Measurements from ENCODE around the gene TSR1. TPM values are rescaled to one million over a fixed set of nuclear protein-coding genes. Genes with fewer than 3 reads are reported as not detected.

Gene TSR1
- 10 to 100 TPM; 48.8 to 77.1 TPM for total RNA-seq

DNA sequence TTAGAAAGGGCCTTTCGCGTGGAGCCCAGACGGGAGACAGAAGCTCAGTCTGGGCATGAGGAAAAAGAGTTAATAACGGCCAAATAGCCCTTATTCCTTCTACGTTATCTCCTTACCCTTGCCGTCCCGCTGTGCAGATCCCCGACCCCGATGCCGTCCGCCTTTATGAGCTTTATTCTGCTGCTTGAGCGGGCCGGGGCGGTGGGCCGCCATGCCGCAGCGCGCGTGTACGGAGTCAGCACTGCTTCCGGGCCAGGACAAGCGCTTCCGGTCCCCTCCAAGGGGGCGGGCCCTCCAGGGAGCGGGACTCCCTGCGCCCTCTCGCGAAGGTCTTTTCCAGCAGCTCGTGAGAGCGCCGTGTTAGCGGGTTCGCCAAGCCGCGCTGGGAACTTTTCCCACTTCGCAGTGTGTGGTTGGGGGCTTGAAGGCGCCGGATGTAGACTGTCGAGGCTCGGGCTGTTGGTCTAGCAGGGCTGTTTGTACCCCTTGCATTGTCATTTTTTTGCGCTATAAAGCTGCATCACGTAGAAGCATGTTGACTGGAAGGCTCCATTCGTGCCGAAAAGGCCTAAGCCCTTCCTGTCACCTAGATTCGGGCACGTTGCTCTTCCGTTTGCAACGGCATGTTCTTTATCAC, at the start of gene TSR1:
Gene TSR1, minus strand, starts transcription at position 243 of the 637 bp plus-strand sequence. Its CDS starts 30 bp downstream, at position 213.
- Mint-ChIP-seq H3K9me3 (no peaks in the 10 kb centered on the region), H3K4me3 (no peak within 1 kb of the TSS), H3K27me3 (no peaks in the 10 kb centered on the region), H3K27ac (peak within 1 kb of the TSS; percentile 98), H3K4me1 (peaks cover 4% of the 10 kb centered on the region), H3K36me3 (ENCODE audit: low read depth) (no peaks in the 10 kb centered on the region)
- ATAC-seq (replicated peaks): peak; percentile 95

DNA sequence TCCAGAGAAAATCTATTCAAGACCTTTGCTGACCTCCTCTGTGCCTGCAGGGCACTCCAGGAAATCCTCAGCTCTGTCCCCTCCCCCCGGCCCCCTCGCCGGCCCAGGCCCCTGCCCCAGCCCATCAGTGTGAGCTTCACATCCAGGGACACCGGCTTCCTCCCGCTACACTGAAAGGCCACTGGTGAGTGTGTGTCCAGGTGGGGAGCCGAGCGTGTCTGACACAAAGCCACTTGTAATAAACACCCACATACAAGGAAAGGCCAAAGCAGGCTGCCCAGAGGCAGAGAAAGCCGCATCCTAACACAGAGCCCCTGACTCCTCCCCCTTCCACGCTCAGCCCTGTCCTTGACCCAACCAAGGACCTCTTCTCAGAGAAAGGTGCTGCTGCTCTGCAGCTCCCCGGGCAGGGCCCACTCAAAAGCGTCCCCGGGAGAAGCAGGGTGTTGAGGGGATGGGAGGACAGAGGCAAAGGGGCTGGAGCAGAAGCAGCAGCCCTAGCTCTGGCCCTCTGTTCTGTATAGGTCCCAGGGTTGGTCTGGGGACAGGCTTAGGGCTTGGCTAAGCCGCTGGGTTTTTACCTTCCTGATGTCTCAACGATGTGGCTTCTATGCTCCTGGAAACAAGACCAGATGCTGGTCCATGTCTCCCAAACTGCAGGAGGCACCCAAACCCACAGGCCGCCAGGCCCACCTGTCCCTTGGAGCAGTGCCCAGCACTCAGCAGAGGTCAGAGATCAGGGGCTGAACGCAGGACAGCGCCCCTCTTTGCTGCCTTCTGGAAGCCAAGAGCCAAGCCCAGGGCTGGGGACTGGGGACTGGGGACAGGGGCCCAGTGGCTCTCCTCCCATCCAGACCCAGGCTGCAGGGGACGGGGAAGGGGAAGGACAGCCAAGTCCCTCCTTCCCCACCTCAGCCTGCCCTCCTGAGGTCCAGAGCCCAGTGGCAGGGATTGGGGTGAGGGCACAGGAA, 49.3 kb upstream of the TSR1 start:
- H3K27ac Mint-ChIP-seq: no peak overlapping the region
- H3K4me1 Mint-ChIP-seq: peaks cover 5% of the 10 kb centered on the region
- H3K36me3 Mint-ChIP-seq (ENCODE audit: low read depth): peaks cover 15% of the 10 kb centered on the region
- H3K9me3 Mint-ChIP-seq: no peaks in the 10 kb centered on the region
- no peak for ATAC-seq (replicated peaks)
- H3K27me3 Mint-ChIP-seq: no peaks in the 10 kb centered on the region
- no peak overlapping the region for H3K4me3 Mint-ChIP-seq

DNA sequence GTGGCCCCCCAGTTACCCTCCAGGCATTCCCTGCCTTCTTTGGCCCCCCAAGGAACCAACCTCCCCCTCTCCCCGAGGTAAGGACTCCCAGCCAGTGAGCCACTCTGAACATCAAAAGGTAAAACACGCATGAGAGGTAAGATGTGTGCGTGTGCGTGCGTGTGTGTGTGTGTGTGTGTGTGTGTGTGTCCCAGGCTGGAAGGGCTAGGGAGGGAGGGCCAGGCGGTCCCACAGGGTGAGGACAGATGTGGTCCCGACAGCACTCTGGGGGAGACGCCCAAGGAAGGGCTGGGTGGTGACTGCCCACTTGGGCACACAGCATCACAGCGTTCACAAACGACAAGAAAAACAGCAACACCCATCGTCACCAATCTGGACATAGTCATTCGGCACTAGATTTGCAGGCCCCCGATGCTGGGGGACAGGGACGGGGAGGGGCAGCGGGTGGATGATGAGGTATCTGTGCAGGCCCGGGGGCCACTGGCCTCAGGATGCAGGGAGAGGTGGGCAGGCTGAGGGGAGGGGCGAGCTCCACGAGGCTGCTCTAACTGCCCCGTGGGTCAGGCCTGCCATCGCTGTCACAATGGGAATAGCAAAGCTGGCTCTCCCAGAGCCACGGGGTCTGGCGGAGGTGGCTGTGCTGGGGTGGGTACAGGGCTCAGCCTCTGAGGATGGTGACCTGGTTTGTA, 48.3 kb upstream of the TSR1 start:
- Mint-ChIP-seq H3K36me3 (ENCODE audit: low read depth) (peaks cover 15% of the 10 kb centered on the region), H3K4me3 (no peak overlapping the region), H3K9me3 (no peaks in the 10 kb centered on the region), H3K4me1 (peaks cover 5% of the 10 kb centered on the region), H3K27ac (peak overlapping the region; percentile 46), H3K27me3 (no peaks in the 10 kb centered on the region)
- no peak for ATAC-seq (replicated peaks)

DNA sequence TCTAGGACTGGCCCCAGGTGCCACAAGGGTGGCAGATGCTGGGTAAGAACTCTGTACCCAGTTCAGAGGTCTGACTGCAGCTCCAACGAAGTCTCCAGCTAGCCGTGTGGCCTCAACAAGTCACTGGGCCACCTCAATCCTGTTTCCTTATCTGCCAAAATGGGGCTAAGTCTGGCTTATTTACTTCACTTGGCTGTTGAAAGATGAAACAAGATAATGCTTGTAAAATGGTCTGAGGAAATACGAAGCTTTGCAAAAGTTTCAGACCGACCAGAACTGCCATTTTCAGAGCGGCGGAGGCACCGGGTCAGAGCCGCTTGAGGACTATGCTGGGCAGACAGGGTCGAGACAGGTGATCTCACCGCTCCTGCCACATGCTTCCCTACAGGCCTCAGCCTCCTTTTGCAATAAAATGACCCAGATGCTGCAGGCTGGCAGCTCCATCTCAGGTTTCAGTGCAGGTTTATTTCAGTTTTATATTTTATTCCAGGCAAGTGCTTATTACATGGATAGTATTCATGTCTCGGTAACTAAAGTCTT, 47.4 kb upstream of the TSR1 start:
- Mint-ChIP-seq H3K4me1 (peaks cover 3% of the 10 kb centered on the region), H3K4me3 (no peak overlapping the region), H3K9me3 (no peaks in the 10 kb centered on the region), H3K27me3 (no peaks in the 10 kb centered on the region), H3K27ac (peak overlapping the region; percentile 46), H3K36me3 (ENCODE audit: low read depth) (peaks cover 9% of the 10 kb centered on the region)
- no peak for ATAC-seq (replicated peaks)

DNA sequence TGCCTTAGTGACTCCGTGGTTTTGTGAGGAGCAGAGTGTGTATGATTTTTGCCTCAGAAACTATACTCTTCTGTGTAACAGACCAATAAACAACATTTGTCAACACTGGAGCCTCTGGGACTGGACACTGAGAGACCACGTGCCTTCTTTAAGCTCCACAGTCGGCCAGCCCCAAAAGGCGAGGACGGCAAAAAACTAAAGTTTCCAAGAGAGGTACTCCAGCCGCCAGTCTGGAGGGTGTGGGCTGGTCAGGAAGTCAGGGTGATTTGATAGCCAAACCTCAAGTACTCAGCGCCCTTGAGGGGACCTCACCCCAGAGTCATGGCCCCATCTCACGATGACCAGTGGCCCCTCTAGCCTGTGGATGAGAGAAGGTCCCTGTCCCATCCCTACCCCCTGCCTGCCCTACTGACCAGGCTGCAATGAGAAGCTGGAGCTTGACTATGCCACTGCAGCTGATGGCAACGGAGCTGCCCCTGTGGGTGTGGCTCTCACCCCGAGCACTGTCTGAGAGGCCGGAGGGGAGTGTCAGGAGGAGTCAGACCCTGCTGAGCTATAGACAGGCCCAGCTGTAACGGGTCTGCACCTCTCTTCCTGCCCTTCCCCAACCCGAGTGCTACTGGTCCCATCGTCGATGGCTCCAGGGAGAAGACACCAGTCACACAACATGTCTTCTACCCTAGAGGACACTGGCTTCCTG, 44.8 kb upstream of the TSR1 start:
- Mint-ChIP-seq H3K36me3 (ENCODE audit: low read depth) (peaks cover 19% of the 10 kb centered on the region), H3K4me3 (no peak overlapping the region), H3K4me1 (no peaks in the 10 kb centered on the region), H3K27me3 (no peaks in the 10 kb centered on the region), H3K9me3 (no peaks in the 10 kb centered on the region), H3K27ac (no peak overlapping the region)
- ATAC-seq (replicated peaks): no peak

DNA sequence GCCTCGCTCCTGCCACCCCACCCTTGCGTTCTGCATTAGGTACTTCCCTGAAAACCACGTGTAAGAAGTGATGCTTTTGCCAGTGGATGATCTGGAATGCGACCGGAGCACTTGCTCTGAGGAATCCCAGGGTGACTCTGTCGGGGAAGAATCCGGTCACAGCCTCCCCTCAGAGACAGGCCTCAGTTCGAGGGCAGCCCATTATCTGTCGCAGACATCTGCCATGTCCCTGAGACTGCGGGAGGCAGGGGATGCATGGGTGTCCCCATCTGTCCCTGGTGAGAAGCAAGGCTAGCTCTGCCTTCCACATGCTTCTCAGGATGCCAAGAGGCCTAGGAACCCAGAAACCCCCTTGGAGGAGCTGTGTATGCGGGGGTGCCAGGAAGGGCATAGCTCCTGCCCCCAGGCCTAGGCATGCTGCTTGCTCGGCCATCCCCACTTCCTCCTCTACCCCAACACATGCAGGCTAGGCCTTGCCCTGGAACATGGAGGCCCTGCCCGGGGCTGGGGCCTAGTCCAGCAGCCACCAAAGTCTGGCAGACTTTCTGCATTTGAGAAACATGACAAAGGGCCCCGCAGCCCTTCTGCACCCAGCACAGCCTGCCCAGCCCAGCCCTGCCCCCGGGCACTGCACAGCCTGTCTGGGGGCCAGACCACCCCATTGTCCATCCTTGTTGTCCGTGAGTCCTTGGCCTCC, 44.1 kb upstream of the TSR1 start:
- Mint-ChIP-seq H3K4me3 (no peak overlapping the region), H3K9me3 (no peaks in the 10 kb centered on the region), H3K4me1 (no peaks in the 10 kb centered on the region), H3K27ac (no peak overlapping the region), H3K27me3 (no peaks in the 10 kb centered on the region), H3K36me3 (ENCODE audit: low read depth) (peaks cover 19% of the 10 kb centered on the region)
- no peak for ATAC-seq (replicated peaks)

DNA sequence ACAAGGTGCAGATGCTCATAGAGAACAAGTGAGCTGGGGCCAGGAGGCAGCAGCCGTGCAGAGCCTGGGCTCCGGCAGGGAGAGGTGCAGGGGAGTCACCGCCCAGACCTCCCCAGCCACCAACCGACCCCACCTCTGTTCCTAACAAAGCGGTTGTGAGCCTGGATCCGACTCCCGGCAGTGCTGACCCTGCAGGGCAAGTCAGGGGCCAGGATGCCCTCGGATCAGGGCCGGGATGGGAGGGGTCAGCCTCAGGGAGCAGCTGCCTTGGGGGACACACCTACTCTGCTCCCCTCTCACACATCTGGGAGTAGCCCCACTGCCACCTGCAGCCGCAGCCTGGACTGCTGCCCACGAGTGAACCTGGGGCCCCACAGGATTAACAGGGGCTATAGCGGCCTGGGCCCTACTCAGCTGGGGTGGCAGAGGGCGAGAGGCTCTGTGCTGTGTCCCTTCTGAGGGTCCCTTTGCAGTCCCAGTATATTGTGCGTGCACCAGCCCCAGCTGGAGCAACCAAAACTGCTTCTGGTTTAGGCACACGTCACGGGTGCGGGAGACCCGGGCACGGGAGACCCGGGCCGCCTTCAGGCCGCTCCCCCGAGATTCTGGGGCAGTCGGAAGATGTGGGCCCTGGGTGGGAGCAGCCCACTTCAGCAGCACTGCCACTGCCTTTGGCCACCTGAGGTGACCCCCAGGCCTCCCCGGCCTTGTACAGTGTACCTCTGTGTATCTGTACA, 43.4 kb upstream of the TSR1 start:
- Mint-ChIP-seq H3K27ac (no peak overlapping the region), H3K9me3 (no peaks in the 10 kb centered on the region), H3K27me3 (no peaks in the 10 kb centered on the region), H3K4me1 (no peaks in the 10 kb centered on the region), H3K4me3 (no peak overlapping the region), H3K36me3 (ENCODE audit: low read depth) (peaks cover 23% of the 10 kb centered on the region)
- no peak for ATAC-seq (replicated peaks)

DNA sequence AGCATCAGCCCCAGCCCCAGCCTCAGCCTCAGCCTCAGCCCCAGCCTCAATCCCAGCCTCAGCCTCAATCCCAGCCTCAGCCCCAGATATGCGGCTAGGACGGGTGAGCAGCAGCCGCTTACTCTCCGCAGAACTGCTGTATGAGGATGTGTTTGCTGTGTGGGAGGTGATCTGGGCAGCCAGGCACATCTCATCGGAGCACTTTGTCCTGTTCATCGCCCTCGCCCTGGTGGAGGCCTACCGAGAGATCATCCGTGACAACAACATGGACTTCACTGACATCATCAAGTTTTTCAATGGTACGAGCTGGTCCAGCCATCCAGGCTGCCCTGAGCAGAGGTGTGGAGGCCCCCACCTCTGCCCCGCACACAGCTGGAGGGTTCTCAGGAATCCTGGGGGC, 42.6 kb upstream of the TSR1 start:
- H3K36me3 Mint-ChIP-seq (ENCODE audit: low read depth): peaks cover 25% of the 10 kb centered on the region
- ATAC-seq (replicated peaks): no peak
- no peak overlapping the region for H3K27ac Mint-ChIP-seq
- no peak overlapping the region for H3K4me3 Mint-ChIP-seq
- H3K27me3 Mint-ChIP-seq: no peaks in the 10 kb centered on the region
- no peaks in the 10 kb centered on the region for H3K9me3 Mint-ChIP-seq
- no peaks in the 10 kb centered on the region for H3K4me1 Mint-ChIP-seq

DNA sequence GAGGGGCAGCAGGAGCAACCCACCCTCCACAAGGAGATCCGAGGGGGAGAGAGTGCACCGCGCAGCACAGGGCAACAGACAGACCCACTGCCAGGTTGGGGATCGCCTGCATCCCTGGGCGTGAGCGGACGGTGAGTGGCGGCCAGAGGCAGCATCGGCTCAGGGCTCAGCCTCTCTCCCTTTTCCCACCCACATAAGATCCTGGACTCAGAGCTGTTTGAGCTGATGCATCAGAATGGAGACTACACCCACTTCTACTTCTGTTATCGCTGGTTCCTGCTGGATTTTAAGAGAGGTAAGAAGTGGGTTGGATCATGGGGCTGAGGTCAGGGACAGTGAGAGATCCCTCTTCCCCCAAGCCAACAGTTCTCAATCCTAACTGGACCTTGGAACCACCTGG, 41.4 kb upstream of the TSR1 start:
- Mint-ChIP-seq H3K27me3 (no peaks in the 10 kb centered on the region), H3K9me3 (no peaks in the 10 kb centered on the region), H3K36me3 (ENCODE audit: low read depth) (peaks cover 25% of the 10 kb centered on the region), H3K27ac (no peak overlapping the region), H3K4me1 (no peaks in the 10 kb centered on the region), H3K4me3 (no peak overlapping the region)
- ATAC-seq (replicated peaks): no peak

DNA sequence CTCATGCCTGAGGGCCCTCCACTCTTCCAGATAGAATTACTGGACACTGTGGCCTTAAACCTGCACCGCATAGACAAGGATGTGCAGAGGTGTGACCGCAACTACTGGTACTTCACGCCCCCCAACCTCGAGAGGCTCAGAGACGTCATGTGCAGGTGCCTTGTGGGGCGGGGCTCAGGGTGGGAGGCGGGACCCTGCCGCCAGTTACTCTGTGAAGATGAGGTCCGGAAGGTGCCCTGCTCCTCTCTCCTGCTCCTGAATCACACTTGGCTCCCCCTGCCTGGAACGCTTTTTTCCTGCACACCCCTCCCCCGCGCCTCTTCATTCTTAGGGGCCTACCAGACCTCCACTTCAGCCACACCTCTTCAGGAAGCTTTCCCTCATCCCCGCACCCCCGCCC, 39.9 kb upstream of the TSR1 start:
- Mint-ChIP-seq H3K27ac (no peak overlapping the region), H3K4me3 (no peak overlapping the region), H3K27me3 (no peaks in the 10 kb centered on the region), H3K4me1 (no peaks in the 10 kb centered on the region), H3K36me3 (ENCODE audit: low read depth) (peaks cover 25% of the 10 kb centered on the region), H3K9me3 (no peaks in the 10 kb centered on the region)
- no peak for ATAC-seq (replicated peaks)

DNA sequence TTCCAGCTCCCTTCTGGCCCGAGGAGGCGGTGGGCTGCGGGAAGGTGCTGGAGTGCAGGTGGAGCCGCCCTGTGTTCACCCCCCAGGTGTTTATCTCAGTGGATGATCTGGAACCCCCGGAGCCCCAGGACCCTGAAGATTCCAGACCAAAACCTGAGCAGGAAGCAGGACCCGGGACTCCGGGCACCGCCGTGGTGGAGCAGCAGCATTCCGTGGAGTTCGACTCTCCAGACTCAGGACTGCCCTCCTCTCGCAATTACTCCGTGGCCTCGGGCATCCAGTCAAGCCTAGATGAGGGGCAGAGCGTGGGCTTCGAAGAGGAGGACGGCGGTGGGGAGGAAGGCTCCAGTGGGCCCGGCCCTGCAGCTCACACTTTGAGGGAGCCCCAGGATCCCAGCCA, 39.1 kb upstream of the TSR1 start:
- Mint-ChIP-seq H3K4me1 (no peaks in the 10 kb centered on the region), H3K27ac (peak overlapping the region; percentile 37), H3K27me3 (no peaks in the 10 kb centered on the region), H3K4me3 (no peak overlapping the region), H3K36me3 (ENCODE audit: low read depth) (peaks cover 25% of the 10 kb centered on the region), H3K9me3 (no peaks in the 10 kb centered on the region)
- ATAC-seq (replicated peaks): no peak

DNA sequence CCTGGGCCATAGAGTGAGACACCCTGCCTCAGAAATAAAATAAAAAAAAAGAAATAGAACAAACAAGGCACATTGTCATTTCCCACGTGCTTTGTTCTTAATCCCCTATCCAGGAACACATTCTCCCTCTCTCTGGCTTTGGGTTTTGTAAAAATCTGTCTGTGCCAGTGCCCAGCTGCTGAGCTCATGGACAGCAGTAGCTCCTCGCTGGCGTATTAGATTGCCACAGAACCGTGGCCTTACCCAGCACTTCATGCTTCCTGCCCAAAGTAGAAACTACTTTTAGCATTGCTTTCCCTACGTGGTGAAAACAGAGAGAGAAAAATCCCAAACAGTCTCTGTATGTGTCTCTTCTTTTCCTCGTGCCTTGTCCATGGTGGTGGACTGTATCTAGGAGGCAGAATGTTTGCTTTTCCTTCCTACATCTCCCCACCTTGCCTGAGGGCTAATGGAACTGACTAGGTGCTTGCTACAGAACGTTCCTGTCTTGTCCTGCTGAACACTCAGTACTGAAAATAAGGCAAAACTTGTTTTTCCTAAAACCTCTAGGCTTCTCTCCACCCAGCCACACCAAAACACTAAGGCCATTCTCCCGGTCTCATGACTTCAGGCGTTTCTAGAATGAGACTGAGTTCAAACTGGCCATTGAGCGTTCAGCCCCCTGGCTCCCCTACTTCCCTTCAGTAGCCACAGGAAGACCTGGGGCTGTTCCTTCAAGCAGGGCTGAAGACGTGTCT, 38.5 kb upstream of the TSR1 start:
- Mint-ChIP-seq H3K27me3 (no peaks in the 10 kb centered on the region), H3K4me3 (no peak overlapping the region), H3K4me1 (no peaks in the 10 kb centered on the region), H3K27ac (peak overlapping the region; percentile 37), H3K36me3 (ENCODE audit: low read depth) (peaks cover 25% of the 10 kb centered on the region), H3K9me3 (no peaks in the 10 kb centered on the region)
- ATAC-seq (replicated peaks): no peak
